ENCODE measurements around the gene SDK1. TPM values are rescaled to one million over a fixed set of nuclear protein-coding genes. Genes with fewer than 3 reads are reported as not detected.

Gene SDK1
- total and polyA plus RNA-seq, 2 donors (not counting 3 experiments of a cell fraction or from before 2014, with no cell fraction given) = 1.6 to 3.9 TPM

GRCh38 chr7:4204513-4205165, 903.6 kb downstream of the SDK1 start:
- H4K20me1 ChIP-seq (replicated peaks; ENCODE audit: control insufficient read depth, extremely low read depth, insufficient read depth, low read length) = no peaks in the 10 kb centered on the region
- FAIRE-seq (no peak), DNase-seq (ENCODE audit: low read depth, low spot score) (no peak)
- no peaks in the 10 kb centered on the region for H3K4me1 ChIP-seq (ENCODE audit: control insufficient read depth, extremely low read depth, insufficient read depth, low read length)
- no peak overlapping the region for H3K4me2 ChIP-seq (ENCODE audit: insufficient read depth, low read length)
- no peak overlapping the region for H2AFZ ChIP-seq (ENCODE audit: low read depth, low read length)
- no peak overlapping the region for H3K9ac ChIP-seq (replicated peaks; ENCODE audit: extremely low read depth, insufficient read depth, low read length)
- intact Hi-C loops (cut with micrococcal nuclease) = no loop called here
- no peaks in the 10 kb centered on the region for H3K36me3 ChIP-seq (ENCODE audit: control insufficient read depth in 2 of 2, extremely low read depth in 1 of 2, insufficient read depth in 2 of 2, low read length in 2 of 2)
- no peaks in the 10 kb centered on the region for H3K27me3 ChIP-seq (ENCODE audit: control insufficient read depth in 2 of 2, insufficient read depth in 2 of 2, low read length in 2 of 2)
- no peak overlapping the region for H3K4me3 ChIP-seq (replicated peaks in 1 of 3; ENCODE audit: insufficient read depth in 1 of 3, low read depth in 1 of 3, low read length in 3 of 3)
- H3K9me1 ChIP-seq (replicated peaks; ENCODE audit: control insufficient read depth, extremely low read depth, insufficient read depth, low read length) = no peaks in the 10 kb centered on the region
- BruUV-seq (replicated peaks) = no TSS peak
- H3K27ac ChIP-seq (ENCODE audit: insufficient read depth, low read depth, low read length) = no peak overlapping the region
- H3K79me2 ChIP-seq (ENCODE audit: control insufficient read depth, insufficient read depth, low read length) = no peaks in the 10 kb centered on the region
- ChIA-PET CTCF (no interaction called here), POLR2A (no interaction called here)
- dilution Hi-C loops (cut with MboI; ENCODE audit: extremely low pct_ligation_motif_present, low sequenced_read_pairs) = no loop called here
- TF ChIP-seq POLR2AphosphoS5 (IDR thresholded peaks at IDR 0.05; ENCODE audit: insufficient read depth, low read depth, low read length) (no peak), MYC (IDR thresholded peaks at IDR 0.05; ENCODE audit: low read depth, low read length) (no peak), JUN (IDR thresholded peaks at IDR 0.05; ENCODE audit: borderline replicate concordance, insufficient read depth, insufficient read length, low read depth) (no peak), GATA2 (IDR thresholded peaks at IDR 0.05; ENCODE audit: insufficient read depth, insufficient read length, low read depth, low read length) (no peak), POLR2A (IDR thresholded peaks at IDR 0.05; ENCODE audit: low read depth, low read length) (no peak), CTCF (IDR thresholded peaks at IDR 0.05; ENCODE audit: extremely low read depth in 1 of 2, insufficient read depth in 1 of 2, low read depth in 1 of 2, low read length in 2 of 2) (no peak), MAX (IDR thresholded peaks at IDR 0.05; ENCODE audit: insufficient read depth, insufficient read length) (no peak)
- H3K9me3 ChIP-seq (replicated peaks; ENCODE audit: control insufficient read depth, insufficient read depth, low read length) = peaks cover 3% of the 10 kb centered on the region

All from endothelial cell of umbilical vein (primary cell).